LHCN-M2 (cell line): ENCODE data around the gene OSBPL2. TPM values are rescaled to one million over a fixed set of nuclear protein-coding genes. Genes with fewer than 3 reads are reported as not detected.

Source experiments
- DNase-seq: peaks from one replicate; pipeline ENCODE4 v3.0.0-alpha.2; 2012; ENCODE audit warnings: low read depth
- total RNA-seq: library from RNA; depleted of rRNA; stranded (reverse); fragments of >200 nt; gene quantifications from 2 replicates; pipeline ENCODE4 v1.2.3, GENCODE V29; 2014

The OSBPL2 gene
- total RNA-seq, 1 experiment from 2014 or later = 12.7 TPM

- no peak for DNase-seq
Measured at GRCh38 chr20:62220666-62221568, 17.4 kb upstream of the OSBPL2 start.

DNA sequence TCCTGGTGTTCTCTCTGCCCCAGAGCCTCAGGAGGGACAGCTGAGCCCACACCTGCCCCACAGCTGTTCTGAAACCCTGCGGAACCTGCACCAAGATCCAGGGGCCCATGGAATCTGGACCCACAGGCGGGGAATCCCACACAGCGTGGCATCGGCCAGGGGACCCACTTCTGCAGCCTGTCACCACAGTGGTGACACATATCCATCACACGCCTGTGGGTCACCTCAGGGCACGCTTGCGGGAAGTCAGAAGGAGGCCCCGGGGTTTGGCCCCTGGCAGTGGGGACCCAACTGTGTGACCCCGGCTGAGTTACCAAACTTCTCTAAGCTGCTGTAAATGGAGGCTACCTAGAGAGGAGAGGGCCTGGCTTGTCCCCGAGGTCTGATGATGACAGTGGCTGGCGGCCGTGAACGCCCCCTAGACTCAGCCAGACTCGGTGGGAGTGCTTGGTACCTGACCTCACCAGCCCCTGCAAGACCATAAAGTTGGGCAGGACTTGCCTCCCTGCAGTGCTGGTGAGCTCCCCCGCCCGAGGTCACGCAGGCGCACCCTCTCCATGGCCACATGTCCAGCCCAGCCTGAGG is 16.0 kb upstream of the OSBPL2 start:
- DNase-seq = no peak

DNA sequence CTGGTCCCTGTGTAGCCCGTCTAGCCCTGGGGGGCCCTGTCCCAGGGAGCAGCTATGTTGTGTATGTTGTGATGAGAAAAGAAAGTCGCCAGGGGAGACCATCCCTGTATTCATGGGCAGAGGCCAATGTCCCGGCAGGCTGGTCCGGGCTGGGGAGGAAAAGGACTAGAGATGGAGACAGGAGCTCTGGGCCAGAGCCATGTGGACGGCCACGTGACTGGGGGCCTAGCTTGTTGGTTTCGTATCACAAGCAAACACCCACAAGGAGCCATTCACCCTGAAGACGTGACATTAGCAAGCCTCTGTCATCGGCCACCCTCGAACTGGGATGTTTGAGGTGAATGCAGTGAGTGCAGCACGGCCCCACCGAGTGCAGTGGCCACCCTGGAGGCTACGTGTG is 15.3 kb upstream of the OSBPL2 start:
- no peak for DNase-seq

DNA sequence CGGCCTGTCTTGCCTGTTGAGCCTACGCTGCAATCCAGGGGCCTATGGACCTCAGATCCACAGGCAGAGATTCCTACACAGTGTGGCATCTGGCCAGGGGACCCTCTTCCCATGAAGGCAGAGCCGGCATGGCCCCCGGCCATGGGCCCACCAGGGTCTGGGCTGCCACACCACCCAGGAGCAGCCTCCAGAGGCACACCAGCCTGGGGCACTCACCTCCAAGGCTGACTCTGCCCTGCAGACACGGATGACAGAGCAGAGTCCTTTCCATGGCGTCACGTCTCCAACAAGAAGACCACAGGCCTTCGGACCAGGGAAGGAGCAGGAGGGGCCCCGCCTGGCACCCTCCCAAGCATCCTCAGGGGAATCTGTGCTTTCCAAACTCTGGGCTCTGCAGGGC is 14.8 kb upstream of the OSBPL2 start:
- DNase-seq = no peak

- no peak for DNase-seq
Measured at GRCh38 chr20:62224113-62224855, 14.0 kb upstream of the OSBPL2 start.

- no peak for DNase-seq
Measured at GRCh38 chr20:62225026-62225425, 13.3 kb upstream of the OSBPL2 start.

- no peak for DNase-seq
Measured at GRCh38 chr20:62225820-62226635, 12.3 kb upstream of the OSBPL2 start.

DNA sequence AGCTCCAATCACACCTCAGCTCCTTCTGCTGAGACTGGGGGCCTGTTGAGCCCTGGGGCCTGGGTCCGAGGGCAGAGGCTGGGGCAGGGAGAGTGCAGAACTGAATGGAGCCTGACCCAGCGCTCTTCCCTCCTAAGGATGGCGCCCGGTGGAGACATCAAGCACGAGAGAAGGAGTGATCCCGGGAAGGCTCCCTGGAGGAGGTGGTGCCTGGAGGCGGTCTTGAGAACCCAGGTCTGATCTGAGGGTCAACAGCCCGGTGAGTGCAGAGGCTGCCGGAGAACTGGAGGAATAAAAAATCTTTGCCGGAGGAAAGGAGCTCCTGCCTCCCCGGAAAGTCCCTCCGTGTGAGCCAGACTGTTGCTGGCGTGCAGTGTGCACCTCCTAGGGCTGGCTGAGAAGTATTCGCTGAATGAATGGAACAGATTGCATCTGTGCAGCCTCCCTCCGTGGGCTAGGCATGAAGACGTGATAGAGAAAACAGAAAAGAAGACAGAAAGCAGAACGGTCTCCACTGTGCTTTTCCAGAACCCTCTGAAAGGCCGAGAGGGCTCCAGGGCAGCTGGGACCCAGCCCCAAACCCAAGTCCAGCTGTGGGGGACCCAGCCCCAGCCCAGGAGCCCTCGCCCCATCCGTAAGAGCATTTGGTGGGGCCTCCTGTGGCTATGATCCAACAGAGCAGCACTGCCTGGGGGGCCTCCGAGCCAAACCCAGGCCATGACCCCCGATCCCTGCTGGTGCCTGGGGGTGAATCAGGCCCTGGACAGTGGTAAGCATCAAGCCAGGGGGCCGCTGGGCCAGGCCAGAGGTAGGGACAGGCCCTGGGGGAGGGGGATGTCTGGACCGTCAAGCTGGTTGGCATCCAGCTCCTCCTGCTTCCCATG is 11.4 kb upstream of the OSBPL2 start:
- no peak for DNase-seq

DNA sequence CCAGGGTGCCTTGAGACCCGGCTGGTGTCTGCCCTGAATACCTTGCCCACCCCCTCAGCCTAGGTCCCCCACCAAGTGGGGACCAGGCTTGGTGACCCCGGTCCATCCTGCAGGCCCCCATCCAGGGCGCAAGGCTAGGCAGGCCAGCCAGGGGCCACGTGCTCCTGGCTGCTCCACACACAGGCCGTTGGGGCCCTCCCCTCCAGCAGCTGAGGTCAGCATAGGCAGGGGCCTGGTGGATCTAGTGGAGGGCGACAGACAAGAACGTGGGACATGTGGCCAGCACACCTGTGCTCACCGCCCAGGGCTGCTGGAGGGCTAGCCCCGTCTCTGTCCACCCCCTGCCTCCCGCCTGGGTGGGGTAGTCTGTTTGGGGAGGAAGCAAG is 10.7 kb upstream of the OSBPL2 start:
- no peak for DNase-seq

GRCh38 chr20:62227977-62228958 is 10.1 kb upstream of the OSBPL2 start:
- DNase-seq = no peak

DNA sequence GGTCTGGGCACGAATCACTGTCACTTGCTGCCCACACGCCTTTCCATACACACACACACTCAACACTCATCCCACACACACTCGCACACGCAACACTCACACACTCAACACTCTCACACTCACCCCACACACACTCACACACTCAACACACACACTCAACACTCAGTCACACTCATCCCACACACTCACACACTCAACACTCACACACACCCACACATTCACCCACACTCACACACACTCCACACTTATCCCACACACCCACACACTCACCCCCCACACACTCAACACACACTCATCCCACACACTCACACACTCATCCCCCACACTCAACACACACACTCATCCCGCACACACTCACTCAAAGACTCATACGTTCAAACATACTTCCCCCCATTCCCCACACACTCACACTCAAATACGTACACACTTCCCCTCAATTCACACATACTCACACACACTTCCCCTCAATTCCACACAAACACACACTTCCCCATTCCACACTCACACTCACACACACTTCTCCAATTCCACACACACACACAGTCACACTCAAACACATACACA is 9.3 kb upstream of the OSBPL2 start:
- no peak for DNase-seq

DNA sequence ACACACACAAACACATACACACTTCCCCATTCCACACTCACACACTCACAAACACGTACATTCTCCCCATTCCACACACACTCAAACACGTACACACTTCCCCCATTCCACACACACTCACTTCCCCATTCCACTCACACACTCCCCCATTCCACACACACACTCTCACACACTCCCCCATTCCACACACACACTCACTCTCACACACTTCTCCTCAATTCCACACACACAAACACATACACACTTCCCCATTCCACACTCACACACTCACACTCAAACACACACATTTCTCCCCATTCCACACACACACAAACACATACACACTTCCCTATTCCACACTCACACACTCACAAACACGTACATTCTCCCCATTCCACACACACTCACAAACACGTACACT is 8.7 kb upstream of the OSBPL2 start:
- DNase-seq = no peak

GRCh38 chr20:62230276-62230675 is 8.0 kb upstream of the OSBPL2 start:
- DNase-seq = no peak

DNA sequence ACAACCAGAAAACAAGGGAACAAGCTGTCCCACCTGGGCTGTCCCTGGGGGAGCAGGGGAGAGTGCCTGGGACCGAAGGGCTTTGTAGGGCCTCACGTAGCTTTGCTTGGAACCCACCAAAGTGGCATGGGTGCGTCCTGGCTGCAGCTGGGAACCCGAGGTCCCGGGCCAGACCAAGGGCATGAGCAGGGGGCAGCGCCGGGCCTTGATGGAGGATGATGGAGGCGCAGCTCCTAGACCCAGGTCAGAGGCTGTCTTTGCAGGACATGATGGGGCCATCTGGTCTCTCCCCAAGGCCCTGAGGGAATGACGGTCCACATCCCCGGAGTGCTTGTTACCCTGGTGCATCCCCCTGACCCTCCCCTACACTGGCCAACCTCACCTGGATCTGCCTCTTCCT is 7.6 kb upstream of the OSBPL2 start:
- DNase-seq = no peak

- no peak for DNase-seq
Measured at GRCh38 chr20:62231292-62231691, 7.0 kb upstream of the OSBPL2 start.

DNA sequence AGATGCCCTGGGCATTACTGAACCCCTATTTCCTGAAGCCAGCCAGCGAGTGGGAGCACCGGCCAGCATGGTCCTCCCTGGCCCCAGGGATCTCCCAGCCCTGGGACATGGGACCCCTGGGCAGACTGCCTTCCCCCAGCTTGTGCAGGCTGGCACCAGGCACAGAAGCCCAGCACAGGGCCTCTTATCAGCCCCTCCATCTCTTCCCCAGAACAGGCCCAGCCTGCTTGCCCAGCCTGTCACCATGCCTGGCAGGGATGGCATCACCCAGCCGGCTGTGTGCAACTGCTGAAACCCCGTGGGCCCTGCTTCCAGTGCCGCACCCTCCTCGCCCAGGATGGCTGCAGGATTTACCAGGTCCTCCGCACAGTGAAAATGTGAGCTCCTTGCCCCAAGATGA is 6.1 kb upstream of the OSBPL2 start:
- DNase-seq = no peak

DNA sequence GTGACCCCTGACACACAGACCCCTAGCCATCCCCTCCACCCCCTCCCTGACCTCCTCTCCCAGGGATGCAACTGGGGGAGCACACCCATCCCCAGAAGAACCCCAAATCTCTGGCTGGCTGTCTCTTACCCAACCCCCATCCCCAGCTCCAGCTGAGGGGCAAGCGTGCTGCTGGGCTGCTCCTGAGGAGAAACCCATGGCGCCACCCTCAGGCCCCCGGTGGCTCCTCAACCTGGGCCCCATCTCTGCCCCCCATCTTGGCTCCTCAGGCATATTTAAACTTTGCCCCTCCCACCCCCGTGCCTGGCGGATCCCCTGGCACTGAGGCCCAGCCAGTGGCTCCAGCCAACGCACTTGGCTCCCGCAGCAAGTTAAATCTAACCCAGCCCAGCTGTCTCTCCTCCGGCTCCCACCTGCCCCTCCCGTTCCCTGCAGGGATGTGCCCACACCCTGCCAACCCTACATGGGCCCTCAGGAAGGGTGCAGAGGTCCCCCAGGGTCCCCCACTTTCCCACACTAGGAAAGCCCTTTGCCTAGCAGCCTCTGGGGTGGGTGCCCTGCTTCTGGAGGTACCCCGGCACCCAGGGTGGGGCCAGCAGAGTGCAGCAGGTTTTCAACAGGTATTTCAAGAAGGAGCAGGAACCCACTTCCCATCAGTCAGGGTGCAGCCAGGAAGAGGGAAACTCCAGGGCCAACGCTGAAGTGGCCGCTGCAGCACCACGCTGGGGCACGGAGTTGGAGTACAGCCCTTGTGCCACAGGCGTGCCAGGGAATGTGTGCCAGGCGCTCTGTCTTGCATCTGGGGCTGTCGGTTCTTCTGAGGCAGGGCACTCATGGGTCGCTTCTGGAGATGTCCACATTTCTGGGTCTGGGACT is 5.3 kb upstream of the OSBPL2 start:
- DNase-seq = no peak

DNA sequence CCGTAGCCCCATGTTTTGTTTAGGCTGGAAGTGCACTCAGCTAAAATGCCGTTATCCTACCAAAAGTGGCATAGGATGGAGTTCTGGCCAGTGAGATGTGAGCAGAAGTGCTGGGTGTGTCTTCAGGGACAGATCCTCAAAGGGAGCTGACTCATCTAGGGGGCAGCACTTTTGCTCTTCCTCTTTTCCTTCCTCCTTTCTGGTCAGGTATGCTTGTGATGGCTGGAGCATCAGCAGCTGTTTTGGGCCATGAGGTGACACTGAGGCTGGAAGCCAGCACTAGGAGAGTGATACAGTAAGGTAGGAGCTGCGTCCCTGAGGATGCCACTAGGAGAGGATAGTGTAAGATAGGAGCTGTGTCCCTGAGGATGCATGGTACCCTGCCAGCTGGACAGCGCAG is 4.6 kb upstream of the OSBPL2 start:
- DNase-seq = no peak
